Parathyroid adenoma (tissue), 2 donors: ENCODE measurements around the gene ADAMTS1.

ENCODE experiments used
- H2AFZ ChIP-seq: fragments of 300-600 bp; sonication (generic); one replicate; pipeline ENCODE4 v1.7.0; 2017; ENCODE audit warnings: antibody characterized with exemption, mild to moderate bottlenecking
- H3K27ac ChIP-seq: fragments of 300-600 bp; sonication (generic); one replicate; pipeline ENCODE4 v1.7.0; 2017
- H3K27me3 ChIP-seq: fragments of 300-600 bp; sonication (generic); one replicate; pipeline ENCODE4 v1.7.0; 2017; ENCODE audit warnings: low read length; ENCODE audit not compliant: control insufficient read depth, insufficient read depth
- H3K36me3 ChIP-seq: fragments of 300-600 bp; sonication (generic); one replicate; pipeline ENCODE4 v1.7.0; 2017; ENCODE audit warnings: low read length; ENCODE audit not compliant: control insufficient read depth, insufficient read depth
- H3K4me1 ChIP-seq: fragments of 300-600 bp; sonication (generic); one replicate; pipeline ENCODE4 v1.7.0; 2017; ENCODE audit warnings: control low read depth
- H3K4me2 ChIP-seq: fragments of 300-600 bp; sonication (generic); one replicate; pipeline ENCODE4 v1.7.0; 2017; ENCODE audit warnings: low read length
- H3K4me3 ChIP-seq: fragments of 300-600 bp; sonication (generic); one replicate; pipeline ENCODE4 v1.7.0; 2017; ENCODE audit warnings: low read depth, low read length
- H3K79me2 ChIP-seq: fragments of 300-600 bp; sonication (generic); one replicate; pipeline ENCODE4 v1.7.0; 2017; ENCODE audit warnings: control low read depth
- H3K9ac ChIP-seq: fragments of 300-600 bp; sonication (generic); one replicate; pipeline ENCODE4 v1.7.0; 2017; ENCODE audit warnings: mild to moderate bottlenecking
- H3K9me3 ChIP-seq: fragments of 300-600 bp; sonication (generic); one replicate; pipeline ENCODE4 v1.7.0; 2017; ENCODE audit warnings: low read length; ENCODE audit not compliant: control insufficient read depth
- CTCF ChIP-seq: fragments of 300-600 bp; sonication (generic); IDR thresholded peaks from one replicate; pipeline ENCODE4 v1.7.0; 2017; ENCODE audit warnings: antibody characterized with exemption, mild to moderate bottlenecking
- donor health status: primary hyperparathyroidism.

ADAMTS1 gene

GRCh38 chr21:26810266-26810665 is 34.9 kb downstream of the ADAMTS1 start:
- Histone ChIP-seq H3K4me2 (no peak overlapping the region), H3K79me2 (no peaks in the 10 kb centered on the region), H3K4me1 (no peaks in the 10 kb centered on the region), H3K9me3 (no peaks in the 10 kb centered on the region), H3K36me3 (no peaks in the 10 kb centered on the region), H3K4me3 (no peak overlapping the region), H3K9ac (no peak overlapping the region), H3K27me3 (no peaks in the 10 kb centered on the region), H2AFZ (no peak overlapping the region), H3K27ac (no peak overlapping the region)
- no peak for TF ChIP-seq CTCF

GRCh38 chr21:26809745-26810144 is 35.5 kb downstream of the ADAMTS1 start:
- no peaks in the 10 kb centered on the region for H3K79me2 ChIP-seq
- no peak overlapping the region for H3K27ac ChIP-seq
- no peak overlapping the region for H3K4me2 ChIP-seq
- H3K27me3 ChIP-seq: no peaks in the 10 kb centered on the region
- TF ChIP-seq CTCF: no peak
- H3K36me3 ChIP-seq: no peaks in the 10 kb centered on the region
- no peak overlapping the region for H3K4me3 ChIP-seq
- no peak overlapping the region for H3K9ac ChIP-seq
- no peaks in the 10 kb centered on the region for H3K4me1 ChIP-seq
- no peaks in the 10 kb centered on the region for H3K9me3 ChIP-seq
- no peak overlapping the region for H2AFZ ChIP-seq

- no peak for TF ChIP-seq CTCF
- Histone ChIP-seq H2AFZ (no peak overlapping the region), H3K4me2 (no peak overlapping the region), H3K9ac (no peak overlapping the region), H3K36me3 (no peaks in the 10 kb centered on the region), H3K4me3 (no peak overlapping the region), H3K27ac (no peak overlapping the region), H3K9me3 (no peaks in the 10 kb centered on the region), H3K4me1 (no peaks in the 10 kb centered on the region), H3K27me3 (no peaks in the 10 kb centered on the region), H3K79me2 (no peaks in the 10 kb centered on the region)
Measured at GRCh38 chr21:26806801-26807295, 38.4 kb downstream of the ADAMTS1 start.

GRCh38 chr21:26804895-26805609 is 40.2 kb downstream of the ADAMTS1 start:
- no peak for TF ChIP-seq CTCF

GRCh38 chr21:26801498-26801897 is 43.7 kb downstream of the ADAMTS1 start:
- TF ChIP-seq CTCF: no peak
- Histone ChIP-seq H3K27me3 (no peaks in the 10 kb centered on the region), H3K36me3 (no peaks in the 10 kb centered on the region), H3K27ac (peak overlapping the region; percentile 51), H3K9me3 (no peaks in the 10 kb centered on the region), H3K9ac (no peak overlapping the region), H2AFZ (no peak overlapping the region), H3K4me3 (no peak overlapping the region), H3K4me2 (no peak overlapping the region), H3K79me2 (no peaks in the 10 kb centered on the region), H3K4me1 (no peaks in the 10 kb centered on the region)

More at GRCh38 chr21:26804895-26805609, 40.2 kb downstream of the ADAMTS1 start:
- Histone ChIP-seq H3K4me3 (no peak overlapping the region), H3K9ac (no peak overlapping the region), H3K4me2 (no peak overlapping the region), H3K9me3 (no peaks in the 10 kb centered on the region), H3K36me3 (no peaks in the 10 kb centered on the region), H3K27me3 (no peaks in the 10 kb centered on the region), H3K4me1 (no peaks in the 10 kb centered on the region), H3K27ac (no peak overlapping the region), H2AFZ (no peak overlapping the region), H3K79me2 (no peaks in the 10 kb centered on the region)
